GM12878 (cell line): ENCODE data around the gene RENBP. TPM values are rescaled to one million over a fixed set of nuclear protein-coding genes. Genes with fewer than 3 reads are reported as not detected.

Experiments
- ATF7 ChIP-seq: fragments of 450-650 bp; IDR thresholded peaks from 2 replicates; pipeline ENCODE4 v1.6.1; 2016; ENCODE audit warnings: low read depth, mild to moderate bottlenecking
- BHLHE40 ChIP-seq, 2 experiments: fragments of 450-650 bp in 1 of 2; IDR thresholded peaks; 2 replicates each; pipeline ENCODE4 v1.6.1; 2011 to 2017; ENCODE audit warnings: low read depth in 2 of 2, borderline replicate concordance in 1 of 2, improper control_type of control experiment in 1 of 2, low read length in 1 of 2, mild to moderate bottlenecking in 1 of 2
- CBX3 ChIP-seq: fragments of 200-600 bp; sonication (generic); IDR thresholded peaks from 2 replicates; pipeline ENCODE4 v1.6.1; 2016; ENCODE audit warnings: low read depth, borderline replicate concordance
- CEBPZ ChIP-seq: fragments of 150-350 bp; IDR thresholded peaks from 2 replicates; pipeline ENCODE4 v1.6.1; 2016; ENCODE audit warnings: low read depth, low read length
- EED ChIP-seq: sonication (generic); IDR thresholded peaks from 2 replicates; pipeline ENCODE4 v1.6.1; 2016; ENCODE audit warnings: antibody characterized with exemption, low read depth
- HDAC6 ChIP-seq: fragments of 200-600 bp; sonication (generic); IDR thresholded peaks from one replicate; pipeline ENCODE4 v1.8.0; 2017; ENCODE audit warnings: antibody characterized with exemption; ENCODE audit not compliant: unreplicated experiment
- IKZF1 ChIP-seq: fragments of 450-650 bp; conservative IDR thresholded peaks from 2 replicates; pipeline ENCODE4 v1.6.1; 2017; ENCODE audit warnings: antibody characterized with exemption, mild to moderate bottlenecking
- IRF3 ChIP-seq: fragments of 450-650 bp; IDR thresholded peaks from 2 replicates; pipeline ENCODE4 v1.6.1; 2014; ENCODE audit warnings: mild to moderate bottlenecking
- NFYA ChIP-seq: IDR thresholded peaks from 2 replicates; pipeline ENCODE4 v1.6.1; 2011; ENCODE audit warnings: low read depth, mild to moderate bottlenecking, low read length, improper control_type of control experiment, borderline replicate concordance
- PML ChIP-seq: IDR thresholded peaks from 2 replicates; pipeline ENCODE4 v1.6.1; 2012; ENCODE audit warnings: low read length, inconsistent platforms
- RB1 ChIP-seq: fragments of 450-650 bp; formaldehyde crosslinking; IDR thresholded peaks from 2 replicates; pipeline ENCODE4 v1.6.1; 2017; ENCODE audit warnings: mild to moderate bottlenecking, borderline replicate concordance
- REST ChIP-seq: IDR thresholded peaks from 2 replicates; pipeline ENCODE4 v1.6.1; 2012; ENCODE audit warnings: mild to moderate bottlenecking, low read depth, low read length
- TBL1XR1 ChIP-seq: IDR thresholded peaks from 2 replicates; pipeline ENCODE4 v1.6.1; 2012; ENCODE audit warnings: low read depth, low read length, improper control_type of control experiment
- ZBED1 ChIP-seq: IDR thresholded peaks from 2 replicates; pipeline ENCODE4 v1.6.1; 2016; ENCODE audit warnings: borderline replicate concordance
- ZNF207 ChIP-seq: fragments of 450-650 bp; IDR thresholded peaks from 2 replicates; pipeline ENCODE4 v1.6.1; 2014; ENCODE audit warnings: antibody characterized with exemption, mild to moderate bottlenecking, borderline replicate concordance
- polyA plus RNA-seq, 11 experiments: library from polyadenylated mRNA; depleted of rRNA in 4 of 11; unstranded in 6 of 11; stranded (reverse) in 5 of 11; fragments of >200 nt; fragmentation: Nextera tagmentation in 4 of 11; fragmentation: Illumina TruSeq in 1 of 11; extraction: Ambion mirVana in 4 of 11; extraction: Trizol in 1 of 11; gene quantifications; 1 replicate in 1 of 11; 2 replicates in 10 of 11; pipeline versions ENCODE4 v1.2.1 to v1.2.3, GENCODE V29; 2011 to 2016; ENCODE audit warnings: inconsistent platforms in 2 of 11, missing spikeins in 2 of 11, low read depth in 1 of 11
- total RNA-seq, 4 experiments: library from RNA; depleted of rRNA in 3 of 4; stranded (reverse); fragments of >200 nt in 3 of 4; fragmentation: Illumina TruSeq in 1 of 4; extraction: Trizol in 1 of 4; gene quantifications; 2 replicates each; pipeline versions ENCODE4 v1.2.1 to v1.2.3, GENCODE V29; 2013 to 2021
- TF ChIP-seq, protein P1 (sequence below): IDR thresholded peaks from 2 replicates; pipeline ENCODE4 v1.6.1; 2012; ENCODE audit warnings: low read depth, low read length, improper control_type of control experiment
- TF ChIP-seq, protein P2 (sequence below): fragments of 450-650 bp; formaldehyde crosslinking; IDR thresholded peaks from 2 replicates; pipeline ENCODE4 v1.5.0; 2022; ENCODE audit warnings: mild to moderate bottlenecking, missing genetic modification characterization

Gene RENBP
- total and polyA plus RNA-seq, 10 of the 15 experiments (the other 5 are each of a cell fraction or from before 2014, with no cell fraction given), result 0.36 to 4.9 (median 1.8) TPM; not detected in 3

GRCh38 chrX:153900831-153901752 is 43.4 kb downstream of the RENBP start (continued):
- TF ChIP-seq IRF3 (no peak), RB1 (no peak), IKZF1 (peak; percentile 58; the same call in 1 of the 2 replicates), REST (no peak), HDAC6 (no peak), CEBPZ (no peak), NFYA (no peak), CBX3 (no peak), ZNF207 (no peak), ZBED1 (no peak), BHLHE40 (IDR thresholded peaks at IDR 0.05; ENCODE audit: borderline replicate concordance in 1 of 2, low read depth in 2 of 2, low read length in 1 of 2) (peak; percentile 92 to 93), PML (no peak), ATF7 (0 out of 2 replicates have a peak, but pooled peaks have one; percentile 12), TBL1XR1 (no peak), EED (no peak)
- TF ChIP-seq, protein P1, sequence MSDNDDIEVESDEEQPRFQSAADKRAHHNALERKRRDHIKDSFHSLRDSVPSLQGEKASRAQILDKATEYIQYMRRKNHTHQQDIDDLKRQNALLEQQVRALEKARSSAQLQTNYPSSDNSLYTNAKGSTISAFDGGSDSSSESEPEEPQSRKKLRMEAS, result 0 out of 2 replicates have a peak, but pooled peaks have one; percentile 46
- TF ChIP-seq, protein P2, sequence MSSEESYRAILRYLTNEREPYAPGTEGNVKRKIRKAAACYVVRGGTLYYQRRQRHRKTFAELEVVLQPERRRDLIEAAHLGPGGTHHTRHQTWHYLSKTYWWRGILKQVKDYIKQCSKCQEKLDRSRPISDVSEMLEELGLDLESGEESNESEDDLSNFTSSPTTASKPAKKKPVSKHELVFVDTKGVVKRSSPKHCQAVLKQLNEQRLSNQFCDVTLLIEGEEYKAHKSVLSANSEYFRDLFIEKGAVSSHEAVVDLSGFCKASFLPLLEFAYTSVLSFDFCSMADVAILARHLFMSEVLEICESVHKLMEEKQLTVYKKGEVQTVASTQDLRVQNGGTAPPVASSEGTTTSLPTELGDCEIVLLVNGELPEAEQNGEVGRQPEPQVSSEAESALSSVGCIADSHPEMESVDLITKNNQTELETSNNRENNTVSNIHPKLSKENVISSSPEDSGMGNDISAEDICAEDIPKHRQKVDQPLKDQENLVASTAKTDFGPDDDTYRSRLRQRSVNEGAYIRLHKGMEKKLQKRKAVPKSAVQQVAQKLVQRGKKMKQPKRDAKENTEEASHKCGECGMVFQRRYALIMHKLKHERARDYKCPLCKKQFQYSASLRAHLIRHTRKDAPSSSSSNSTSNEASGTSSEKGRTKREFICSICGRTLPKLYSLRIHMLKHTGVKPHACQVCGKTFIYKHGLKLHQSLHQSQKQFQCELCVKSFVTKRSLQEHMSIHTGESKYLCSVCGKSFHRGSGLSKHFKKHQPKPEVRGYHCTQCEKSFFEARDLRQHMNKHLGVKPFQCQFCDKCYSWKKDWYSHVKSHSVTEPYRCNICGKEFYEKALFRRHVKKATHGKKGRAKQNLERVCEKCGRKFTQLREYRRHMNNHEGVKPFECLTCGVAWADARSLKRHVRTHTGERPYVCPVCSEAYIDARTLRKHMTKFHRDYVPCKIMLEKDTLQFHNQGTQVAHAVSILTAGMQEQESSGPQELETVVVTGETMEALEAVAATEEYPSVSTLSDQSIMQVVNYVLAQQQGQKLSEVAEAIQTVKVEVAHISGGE (CRISPR knock-in tag), result no peak
